SU-DHL-6 (cell line): ENCODE results near the gene CDH11.

Experiments used
- H2AFZ ChIP-seq: fragments of 200-600 bp; sonication (generic); 2 replicates; pipeline ENCODE4 v1.6.1; 2014; ENCODE audit warnings: low read depth, mild to moderate bottlenecking, moderate library complexity, mixed read lengths, antibody characterized with exemption, low read length; ENCODE audit not compliant: severe bottlenecking
- H3F3A ChIP-seq: fragments of 200-600 bp; shearing (Covaris generic); 2 replicates; pipeline ENCODE4 v1.6.0; 2016; ENCODE audit warnings: antibody characterized with exemption, mild to moderate bottlenecking; ENCODE audit not compliant: insufficient read depth
- H3K27ac ChIP-seq: fragments of 200-600 bp; sonication (generic); 2 replicates; pipeline ENCODE4 v1.5.1; 2016; ENCODE audit warnings: low read depth, mild to moderate bottlenecking, low read length, moderate library complexity, mixed read lengths
- H3K27me3 ChIP-seq: fragments of 200-600 bp; sonication (generic), shearing (Covaris generic); 2 replicates; pipeline ENCODE4 v1.6.0; 2014; ENCODE audit warnings: mild to moderate bottlenecking, low read length
- H3K36me3 ChIP-seq: fragments of 200-600 bp; sonication (generic); 2 replicates; pipeline ENCODE4 v1.6.1; 2014; ENCODE audit warnings: mild to moderate bottlenecking, low read length, mixed read lengths
- H3K4me2 ChIP-seq: fragments of 300-600, 200-600 bp; shearing (Covaris generic), sonication (generic); 2 replicates; pipeline ENCODE4 v1.6.0; 2014; ENCODE audit warnings: low read length, low read depth, mild to moderate bottlenecking; ENCODE audit not compliant: poor library complexity, severe bottlenecking
- H3K4me3 ChIP-seq: fragments of 200-600 bp; sonication (generic); 2 replicates; pipeline ENCODE4 v1.5.1; 2014; ENCODE audit warnings: antibody characterized with exemption, low read length, mild to moderate bottlenecking, mixed read lengths; ENCODE audit not compliant: insufficient read depth, poor library complexity, severe bottlenecking
- H3K79me2 ChIP-seq: fragments of 200-600 bp; sonication (generic); 2 replicates; pipeline ENCODE4 v1.6.1; 2014; ENCODE audit warnings: mild to moderate bottlenecking, low read length, moderate library complexity; ENCODE audit not compliant: insufficient read depth
- H3K9ac ChIP-seq: fragments of 200-600 bp; sonication (generic); 2 replicates; pipeline ENCODE4 v1.7.0; 2014; ENCODE audit warnings: mild to moderate bottlenecking, low read length
- H3K9me2 ChIP-seq: fragments of 200-600 bp; sonication (generic); replicated peaks from 2 replicates; pipeline ENCODE4 v1.6.1; 2014; ENCODE audit warnings: low read length; ENCODE audit not compliant: insufficient read depth
- H3K9me3 ChIP-seq: fragments of 200-600 bp; sonication (generic); 2 replicates; pipeline ENCODE4 v1.6.1; 2014; ENCODE audit warnings: low read length, mixed read lengths; ENCODE audit not compliant: insufficient read depth
- H4K20me1 ChIP-seq: fragments of 200-600 bp; sonication (generic); 2 replicates; pipeline ENCODE4 v1.6.1; 2014; ENCODE audit warnings: low read depth, mild to moderate bottlenecking, antibody characterized with exemption, low read length, moderate library complexity, mixed read lengths
- CTCF ChIP-seq: fragments of 200-600 bp; sonication (generic); IDR thresholded peaks from one replicate; pipeline ENCODE4 v1.5.1; 2017; ENCODE audit warnings: antibody characterized with exemption, mild to moderate bottlenecking, low read length, moderate library complexity; ENCODE audit not compliant: insufficient read depth, poor library complexity, severe bottlenecking
- EZH2phosphoT487 ChIP-seq: fragments of 200-600 bp; sonication (generic), shearing (Covaris generic); conservative IDR thresholded peaks from 2 replicates; pipeline ENCODE4 v1.6.1; 2018; ENCODE audit warnings: mild to moderate bottlenecking, antibody characterized with exemption, low read length, moderate library complexity, mixed read lengths

CDH11 gene

GRCh38 chr16:65148804-65149203 lies 26.9 kb upstream of the CDH11 start:
- Histone ChIP-seq H3K27ac (no peak overlapping the region), H4K20me1 (no peaks in the 10 kb centered on the region), H3K36me3 (no peaks in the 10 kb centered on the region), H2AFZ (no peak overlapping the region), H3K4me2 (no peak overlapping the region), H3K4me3 (no peak overlapping the region), H3K27me3 (no peaks in the 10 kb centered on the region), H3K9ac (no peak overlapping the region), H3K79me2 (no peaks in the 10 kb centered on the region), H3K9me3 (no peaks in the 10 kb centered on the region), H3F3A (no peaks in the 10 kb centered on the region), H3K9me2 (no peaks in the 10 kb centered on the region)
- no peak for TF ChIP-seq EZH2phosphoT487
- TF ChIP-seq CTCF = no peak

DNA sequence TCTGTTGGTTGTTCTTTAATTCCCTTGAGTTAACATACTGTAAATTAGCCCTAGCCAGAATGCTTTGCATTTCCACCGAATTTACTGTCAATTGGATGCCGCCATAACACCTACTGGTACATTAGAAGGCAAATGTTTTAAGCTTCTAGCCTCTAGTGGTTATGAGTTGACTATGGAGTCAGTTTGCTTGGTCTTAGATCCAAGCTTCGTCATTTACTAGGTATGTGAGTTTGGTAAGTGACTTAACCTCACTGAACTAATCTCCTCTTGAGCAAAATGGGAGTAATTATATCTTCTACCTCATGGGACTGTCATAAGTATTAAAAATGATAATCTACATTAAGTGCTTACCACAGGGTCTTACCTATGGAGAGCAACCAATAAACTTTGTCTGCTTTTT lies 20.4 kb upstream of the CDH11 start:
- no peaks in the 10 kb centered on the region for H3K9me2 ChIP-seq
- no peak for TF ChIP-seq EZH2phosphoT487
- no peak for TF ChIP-seq CTCF
- H4K20me1 ChIP-seq = no peaks in the 10 kb centered on the region
- no peak overlapping the region for H3K9ac ChIP-seq
- no peak overlapping the region for H3K4me2 ChIP-seq
- no peaks in the 10 kb centered on the region for H3F3A ChIP-seq
- H3K9me3 ChIP-seq = no peaks in the 10 kb centered on the region
- no peaks in the 10 kb centered on the region for H3K79me2 ChIP-seq
- H3K36me3 ChIP-seq = no peaks in the 10 kb centered on the region
- H3K27ac ChIP-seq = no peak overlapping the region
- H2AFZ ChIP-seq = no peak overlapping the region
- no peaks in the 10 kb centered on the region for H3K27me3 ChIP-seq
- H3K4me3 ChIP-seq = no peak overlapping the region

GRCh38 chr16:65136681-65137080 lies 14.8 kb upstream of the CDH11 start:
- TF ChIP-seq EZH2phosphoT487 = no peak
- no peak overlapping the region for H2AFZ ChIP-seq
- H3K9me2 ChIP-seq = no peaks in the 10 kb centered on the region
- no peaks in the 10 kb centered on the region for H3K36me3 ChIP-seq
- H3K4me2 ChIP-seq = no peak overlapping the region
- no peaks in the 10 kb centered on the region for H3K9me3 ChIP-seq
- no peaks in the 10 kb centered on the region for H3K79me2 ChIP-seq
- H4K20me1 ChIP-seq = no peaks in the 10 kb centered on the region
- H3K4me3 ChIP-seq = no peak overlapping the region
- no peaks in the 10 kb centered on the region for H3F3A ChIP-seq
- no peaks in the 10 kb centered on the region for H3K27me3 ChIP-seq
- H3K27ac ChIP-seq = no peak overlapping the region
- no peak overlapping the region for H3K9ac ChIP-seq

DNA sequence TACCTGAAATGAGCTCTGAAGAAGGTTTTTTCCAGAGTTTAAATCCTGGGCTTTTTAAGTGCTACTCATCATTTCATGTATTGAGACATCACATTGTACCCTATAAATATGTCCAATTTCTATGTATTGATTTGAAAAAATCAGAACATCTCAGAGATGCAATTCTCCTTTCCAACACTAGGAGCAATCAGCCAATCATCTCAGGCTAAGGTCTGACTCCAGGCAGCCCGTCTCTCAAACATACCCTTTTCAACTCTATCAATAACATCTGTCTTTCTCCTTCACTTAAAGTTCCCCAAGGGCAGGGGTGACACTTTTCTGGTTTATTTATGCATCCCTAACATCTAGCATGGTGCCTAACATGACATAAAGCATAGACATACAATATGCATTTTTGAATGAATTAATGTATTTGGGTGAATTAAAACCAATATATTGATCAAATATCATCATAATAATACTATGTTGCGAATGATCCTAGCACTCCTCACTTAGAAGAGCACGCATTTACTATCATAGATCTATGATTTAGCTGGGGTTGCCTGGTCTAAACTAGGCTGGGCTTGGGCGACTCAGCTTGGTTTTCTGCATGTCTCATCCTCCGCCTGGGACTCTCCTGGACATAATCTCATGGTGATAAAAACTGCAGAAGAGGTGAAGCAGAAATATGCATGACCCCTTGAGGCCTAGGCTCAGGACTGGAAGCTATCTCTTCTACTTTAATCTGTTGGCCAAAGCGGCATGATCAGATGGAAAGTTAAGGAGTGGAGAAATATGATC lies 5.2 kb upstream of the CDH11 start:
- TF ChIP-seq CTCF = no peak
- TF ChIP-seq EZH2phosphoT487 = no peak
- no peaks in the 10 kb centered on the region for H4K20me1 ChIP-seq
- H3K4me2 ChIP-seq = no peak overlapping the region
- H3K4me3 ChIP-seq = no peak overlapping the region
- no peaks in the 10 kb centered on the region for H3K27me3 ChIP-seq
- H2AFZ ChIP-seq = no peak overlapping the region
- H3K79me2 ChIP-seq = no peaks in the 10 kb centered on the region
- H3K9me3 ChIP-seq = no peaks in the 10 kb centered on the region
- no peak overlapping the region for H3K9ac ChIP-seq
- H3K9me2 ChIP-seq = no peaks in the 10 kb centered on the region
- H3F3A ChIP-seq = no peaks in the 10 kb centered on the region
- H3K27ac ChIP-seq = no peak overlapping the region
- no peaks in the 10 kb centered on the region for H3K36me3 ChIP-seq
